Measurements from ENCODE around the gene NR4A1.

GRCh38 chr12:52011602-52012214 lies 39.5 kb upstream of the NR4A1 start:
- TF ChIP-seq, protein P1, sequence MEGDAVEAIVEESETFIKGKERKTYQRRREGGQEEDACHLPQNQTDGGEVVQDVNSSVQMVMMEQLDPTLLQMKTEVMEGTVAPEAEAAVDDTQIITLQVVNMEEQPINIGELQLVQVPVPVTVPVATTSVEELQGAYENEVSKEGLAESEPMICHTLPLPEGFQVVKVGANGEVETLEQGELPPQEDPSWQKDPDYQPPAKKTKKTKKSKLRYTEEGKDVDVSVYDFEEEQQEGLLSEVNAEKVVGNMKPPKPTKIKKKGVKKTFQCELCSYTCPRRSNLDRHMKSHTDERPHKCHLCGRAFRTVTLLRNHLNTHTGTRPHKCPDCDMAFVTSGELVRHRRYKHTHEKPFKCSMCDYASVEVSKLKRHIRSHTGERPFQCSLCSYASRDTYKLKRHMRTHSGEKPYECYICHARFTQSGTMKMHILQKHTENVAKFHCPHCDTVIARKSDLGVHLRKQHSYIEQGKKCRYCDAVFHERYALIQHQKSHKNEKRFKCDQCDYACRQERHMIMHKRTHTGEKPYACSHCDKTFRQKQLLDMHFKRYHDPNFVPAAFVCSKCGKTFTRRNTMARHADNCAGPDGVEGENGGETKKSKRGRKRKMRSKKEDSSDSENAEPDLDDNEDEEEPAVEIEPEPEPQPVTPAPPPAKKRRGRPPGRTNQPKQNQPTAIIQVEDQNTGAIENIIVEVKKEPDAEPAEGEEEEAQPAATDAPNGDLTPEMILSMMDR (conservative IDR thresholded peaks at IDR 0.05; ENCODE audit: low read depth, low read length): no peak
- TF ChIP-seq EZH2 (IDR thresholded peaks at IDR 0.05; ENCODE audit: borderline replicate concordance, low read depth, low read length, poor library complexity, severe bottlenecking): no peak

Measured in A673 (cell line).